Mesothelial cell of epicardium (in vitro differentiated cells): ENCODE results near the gene MTA1. TPM values are rescaled to one million over a fixed set of nuclear protein-coding genes. Genes with fewer than 3 reads are reported as not detected.

Experiments used
- DNase-seq, 2 experiments: peaks; one replicate each; pipeline ENCODE4 v3.0.0; 2021; ENCODE audit warnings: low spot score in 2 of 2; ENCODE audit not compliant: unreplicated experiment in 2 of 2
- H3K27ac Mint-ChIP-seq: 2 replicates; pipeline ENCODE4 v1.8.0; 2021; ENCODE audit warnings: mixed read lengths
- H3K27me3 Mint-ChIP-seq: 2 replicates; pipeline ENCODE4 v1.8.0; 2021; ENCODE audit warnings: low read depth, mixed read lengths
- H3K36me3 Mint-ChIP-seq: 2 replicates; pipeline ENCODE4 v1.8.0; 2021; ENCODE audit warnings: mixed read lengths
- H3K4me1 Mint-ChIP-seq: 2 replicates; pipeline ENCODE4 v1.8.0; 2021; ENCODE audit warnings: mixed read lengths
- H3K4me3 Mint-ChIP-seq: 2 replicates; pipeline ENCODE4 v1.8.0; 2021; ENCODE audit warnings: mild to moderate bottlenecking, moderate library complexity, mixed read lengths
- H3K9me3 Mint-ChIP-seq: 2 replicates; pipeline ENCODE4 v1.8.0; 2021; ENCODE audit warnings: mixed read lengths
- CTCF ChIP-seq: fragments of 200-600 bp; sonication (generic); IDR thresholded peaks from one replicate; pipeline ENCODE4 v1.5.0; 2021; ENCODE audit warnings: antibody characterized with exemption; ENCODE audit not compliant: unreplicated experiment
- total RNA-seq: library from RNA; stranded (reverse); gene quantifications from 3 replicates; pipeline ENCODE4 v1.2.1, GENCODE V29; 2021

The MTA1 gene
- total RNA-seq, 1 donor from 2014 or later, result 259 TPM

GRCh38 chr14:105398726-105399465 is 20.7 kb upstream of the MTA1 start:
- Mint-ChIP-seq H3K9me3 (peaks cover 29% of the 10 kb centered on the region), H3K27me3 (no peaks in the 10 kb centered on the region), H3K4me3 (peak overlapping the region; percentile 72), H3K4me1 (peaks cover 6% of the 10 kb centered on the region), H3K27ac (peak overlapping the region; percentile 59), H3K36me3 (peaks cover 32% of the 10 kb centered on the region)
- TF ChIP-seq CTCF, result no peak
- DNase-seq, result no peak

GRCh38 chr14:105399466-105399775 is 20.2 kb upstream of the MTA1 start:
- peak overlapping the region; percentile 72 for H3K4me3 Mint-ChIP-seq

GRCh38 chr14:105400016-105400415 is 19.6 kb upstream of the MTA1 start:
- no peaks in the 10 kb centered on the region for H3K27me3 Mint-ChIP-seq
- TF ChIP-seq CTCF, result no peak

More at GRCh38 chr14:105399466-105399775, 20.2 kb upstream of the MTA1 start:
- peaks cover 6% of the 10 kb centered on the region for H3K4me1 Mint-ChIP-seq
- H3K27ac Mint-ChIP-seq, result no peak overlapping the region
- H3K27me3 Mint-ChIP-seq, result no peaks in the 10 kb centered on the region
- peaks cover 32% of the 10 kb centered on the region for H3K36me3 Mint-ChIP-seq
- DNase-seq, result no peak
- peaks cover 35% of the 10 kb centered on the region for H3K9me3 Mint-ChIP-seq
- no peak for TF ChIP-seq CTCF

GRCh38 chr14:105401699-105402098 is 17.9 kb upstream of the MTA1 start:
- DNase-seq, result no peak
- Mint-ChIP-seq H3K4me1 (peaks cover 6% of the 10 kb centered on the region), H3K27ac (no peak overlapping the region), H3K4me3 (no peak overlapping the region), H3K36me3 (peaks cover 31% of the 10 kb centered on the region), H3K9me3 (peaks cover 56% of the 10 kb centered on the region), H3K27me3 (peaks cover 3% of the 10 kb centered on the region)
- no peak for TF ChIP-seq CTCF

More at GRCh38 chr14:105400016-105400415, 19.6 kb upstream of the MTA1 start:
- DNase-seq, result no peak
- Mint-ChIP-seq H3K4me3 (peak overlapping the region; percentile 72), H3K36me3 (peaks cover 28% of the 10 kb centered on the region), H3K27ac (no peak overlapping the region), H3K4me1 (peaks cover 6% of the 10 kb centered on the region), H3K9me3 (peaks cover 39% of the 10 kb centered on the region)

GRCh38 chr14:105408592-105408991 is 11.0 kb upstream of the MTA1 start:
- H3K36me3 Mint-ChIP-seq, result peaks cover 7% of the 10 kb centered on the region
- TF ChIP-seq CTCF, result no peak
- peaks cover 49% of the 10 kb centered on the region for H3K27me3 Mint-ChIP-seq
- no peak for DNase-seq
- H3K4me3 Mint-ChIP-seq, result no peak overlapping the region
- peaks cover 3% of the 10 kb centered on the region for H3K4me1 Mint-ChIP-seq
- no peak overlapping the region for H3K27ac Mint-ChIP-seq
- H3K9me3 Mint-ChIP-seq, result peaks cover 28% of the 10 kb centered on the region

- TF ChIP-seq CTCF, result no peak
- Mint-ChIP-seq H3K27me3 (peaks cover 51% of the 10 kb centered on the region), H3K36me3 (peaks cover 7% of the 10 kb centered on the region), H3K9me3 (peaks cover 22% of the 10 kb centered on the region), H3K4me3 (no peak overlapping the region), H3K27ac (no peak overlapping the region), H3K4me1 (peaks cover 3% of the 10 kb centered on the region)
- DNase-seq, result no peak
Measured at GRCh38 chr14:105409364-105409763, 10.3 kb upstream of the MTA1 start.
